Skeletal muscle cell (primary cell): ENCODE results near the gene COX7A2L.
"Not testable (repeated sequence)": the region's sequence is repeated elsewhere in the genome, so short reads cannot be mapped to it uniquely, and the experiment has no call there.

Experiments
- DNase-seq: peaks from one replicate; pipeline ENCODE4 v3.0.0-alpha.2; 2010; ENCODE audit warnings: low read depth
- H3K4me3 ChIP-seq: 2 replicates; pipeline ENCODE4 v1.5.1; 2011; ENCODE audit warnings: low read depth, mild to moderate bottlenecking, control low read depth, low read length, moderate library complexity

COX7A2L gene, protein sequence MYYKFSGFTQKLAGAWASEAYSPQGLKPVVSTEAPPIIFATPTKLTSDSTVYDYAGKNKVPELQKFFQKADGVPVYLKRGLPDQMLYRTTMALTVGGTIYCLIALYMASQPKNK

DNA sequence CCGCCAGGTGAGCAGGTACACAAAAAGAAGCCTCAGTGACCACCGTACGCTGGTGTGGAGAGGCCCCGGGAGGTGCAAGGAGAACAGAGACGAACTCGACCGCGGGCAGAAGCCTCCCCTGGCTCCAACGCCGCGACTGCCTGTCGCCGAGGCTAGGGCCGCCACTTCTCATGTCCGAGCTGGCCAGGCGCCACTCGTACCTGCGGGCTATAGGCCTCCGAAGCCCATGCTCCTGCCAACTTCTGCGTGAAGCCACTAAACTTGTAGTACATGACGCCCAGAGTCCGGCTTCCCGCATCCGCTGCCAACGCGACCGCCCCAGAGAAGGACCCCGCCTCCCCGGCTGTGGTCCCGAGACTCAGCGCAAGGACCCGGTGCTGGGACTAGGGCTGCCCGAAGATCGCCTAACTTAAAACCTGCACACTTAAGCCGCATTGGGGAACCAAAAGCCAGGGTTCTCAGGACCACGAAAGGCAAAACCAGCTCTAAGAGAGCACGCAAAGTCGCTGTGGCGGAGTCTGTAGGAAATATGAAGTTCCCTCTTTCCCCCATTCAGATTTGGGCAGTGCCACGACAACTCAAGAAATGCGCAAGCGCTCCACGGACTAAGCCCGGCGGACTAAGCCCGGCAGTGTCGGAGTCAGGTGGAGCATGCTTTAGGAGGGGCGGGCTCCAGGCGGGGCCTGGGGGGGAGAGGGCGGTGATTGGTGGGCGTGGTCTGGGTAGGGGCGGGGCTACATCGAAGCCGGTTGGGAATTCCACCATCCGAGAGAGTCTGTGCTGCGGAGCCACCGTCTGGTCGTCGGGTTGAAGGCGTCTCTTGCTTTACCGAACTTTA is at the start of gene COX7A2L:
TSS of gene COX7A2L (minus strand) at position 328 of the 838 bp plus-strand sequence. CDS start at position 272, 56 bp downstream.
- DNase-seq, result peak; percentile 93

DNA sequence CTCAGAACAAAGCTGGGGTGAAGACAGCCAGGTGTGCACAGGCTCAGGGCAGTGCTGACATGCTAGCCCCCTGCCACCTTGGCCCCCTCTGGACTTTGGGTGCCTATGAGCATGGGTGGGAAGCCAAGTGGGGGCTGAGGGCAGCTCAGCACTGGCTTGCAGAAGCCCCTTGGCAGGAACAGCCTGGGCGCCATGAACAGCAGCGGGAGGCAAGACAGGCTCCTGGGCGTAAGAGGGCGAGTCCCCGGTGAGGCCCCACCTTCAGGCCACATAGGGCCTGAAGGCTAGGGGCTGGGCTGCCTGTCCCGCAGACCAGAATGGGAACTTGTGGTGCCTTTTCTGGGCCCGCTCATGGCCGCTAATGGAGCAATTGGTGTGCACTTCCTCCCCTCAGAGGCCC is 47.0 kb upstream of the COX7A2L start:
- no peak for DNase-seq
- no peak overlapping the region for H3K4me3 ChIP-seq

More for the DNA sequence above, at the start of gene COX7A2L:
- H3K4me3 ChIP-seq, result peak within 1 kb of the TSS; percentile 99

DNA sequence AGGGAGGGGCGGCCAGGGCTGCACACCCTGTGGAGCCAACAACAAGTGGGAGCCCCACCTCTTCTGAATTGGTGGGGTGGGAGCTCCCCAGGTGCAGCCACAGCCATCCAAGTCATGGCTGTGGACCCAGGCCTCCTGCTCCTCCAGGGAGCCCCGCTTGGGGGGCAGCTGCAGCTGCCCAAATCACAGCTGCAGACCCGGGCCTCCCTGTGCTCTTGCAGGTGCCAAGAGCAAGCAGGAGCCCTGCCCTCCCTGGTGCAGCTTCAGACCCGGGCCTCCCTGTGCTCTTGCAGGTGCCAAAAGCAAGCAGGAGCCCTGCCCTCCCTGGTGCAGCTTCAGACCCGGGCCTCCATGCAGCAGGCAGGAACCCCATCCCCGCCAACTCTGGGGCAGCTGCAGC is 46.5 kb upstream of the COX7A2L start:
- DNase-seq, result no peak
- no peak overlapping the region for H3K4me3 ChIP-seq

DNA sequence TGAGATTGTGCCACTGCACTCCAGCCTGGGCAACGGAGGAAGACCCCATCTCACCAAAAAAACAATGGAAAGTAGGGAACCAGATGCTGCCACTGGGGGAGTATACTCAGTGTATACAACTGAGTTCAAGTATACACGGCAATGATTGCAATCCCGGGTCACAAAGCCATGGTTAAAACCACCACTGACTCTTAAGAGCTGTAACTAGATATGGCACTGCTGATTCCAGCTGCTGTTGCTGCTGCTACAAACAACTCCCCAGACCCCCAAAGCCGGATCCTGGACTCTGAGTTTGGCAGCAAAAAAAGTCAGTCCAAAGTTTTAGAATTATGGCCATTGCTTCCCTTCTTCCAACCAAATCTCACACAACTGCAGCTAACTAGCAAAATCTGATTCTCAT is 43.7 kb upstream of the COX7A2L start:
- no peak overlapping the region for H3K4me3 ChIP-seq
- DNase-seq, result no peak

DNA sequence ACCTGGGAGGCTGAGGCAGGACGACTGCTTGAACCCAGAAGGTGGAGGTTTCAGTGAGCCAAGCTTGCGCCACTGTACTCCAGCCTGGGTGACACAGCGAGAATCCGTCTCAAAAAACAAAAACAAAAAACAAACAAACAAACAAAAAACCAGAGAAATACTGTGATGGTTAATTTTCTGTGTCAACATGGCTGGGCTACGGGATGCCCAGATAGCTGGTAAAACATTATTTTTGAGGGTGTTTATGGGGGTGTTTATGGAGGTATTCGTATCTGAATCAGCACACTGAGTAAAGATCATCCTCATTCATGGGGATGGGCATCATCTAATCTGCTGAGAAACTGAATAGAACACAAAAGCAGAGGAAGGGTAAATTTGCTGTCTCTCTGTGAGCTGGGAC is 40.8 kb upstream of the COX7A2L start:
- DNase-seq, result no peak
- H3K4me3 ChIP-seq, result no peak overlapping the region

DNA sequence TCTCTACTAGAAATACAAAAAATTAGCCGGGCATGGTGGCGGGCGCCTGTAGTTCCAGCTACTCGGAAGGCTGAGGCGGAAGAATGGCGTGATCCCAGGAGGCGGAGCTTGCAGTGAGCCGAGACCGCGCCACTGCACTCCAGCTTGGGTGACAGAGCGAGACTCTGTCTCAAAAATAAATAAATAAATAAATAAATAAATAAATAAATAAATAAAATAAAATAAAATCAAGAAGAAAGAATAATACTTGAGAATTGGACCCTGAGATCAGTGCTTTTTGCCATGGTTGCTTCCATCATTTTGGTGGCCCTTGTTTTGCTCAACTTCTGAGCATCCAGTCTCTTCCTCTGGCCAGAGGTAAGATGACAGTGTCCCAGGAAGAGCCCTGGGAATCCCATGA is 37.0 kb upstream of the COX7A2L start:
- H3K4me3 ChIP-seq, DNase-seq: not testable (repeated sequence)

DNA sequence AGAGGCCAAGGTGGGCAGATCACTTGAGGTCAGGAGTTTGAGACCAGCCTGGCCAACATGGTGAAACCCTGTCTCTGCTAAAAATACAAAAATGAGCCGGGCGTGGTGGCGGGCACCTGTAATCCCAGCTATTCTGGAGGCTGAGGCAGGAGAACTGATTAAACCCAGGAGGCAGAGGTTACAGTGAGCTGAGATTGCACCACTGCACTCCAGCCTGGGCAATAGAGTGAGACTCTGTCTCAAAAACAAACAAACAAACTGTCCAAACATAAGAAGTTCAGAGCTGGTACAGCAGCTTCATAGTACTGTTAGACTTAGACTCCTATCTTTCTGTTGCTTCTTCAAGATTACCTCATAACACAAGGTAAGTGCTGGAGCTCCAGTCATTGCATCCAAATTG is 32.3 kb upstream of the COX7A2L start:
- H3K4me3 ChIP-seq, DNase-seq: not testable (repeated sequence)

DNA sequence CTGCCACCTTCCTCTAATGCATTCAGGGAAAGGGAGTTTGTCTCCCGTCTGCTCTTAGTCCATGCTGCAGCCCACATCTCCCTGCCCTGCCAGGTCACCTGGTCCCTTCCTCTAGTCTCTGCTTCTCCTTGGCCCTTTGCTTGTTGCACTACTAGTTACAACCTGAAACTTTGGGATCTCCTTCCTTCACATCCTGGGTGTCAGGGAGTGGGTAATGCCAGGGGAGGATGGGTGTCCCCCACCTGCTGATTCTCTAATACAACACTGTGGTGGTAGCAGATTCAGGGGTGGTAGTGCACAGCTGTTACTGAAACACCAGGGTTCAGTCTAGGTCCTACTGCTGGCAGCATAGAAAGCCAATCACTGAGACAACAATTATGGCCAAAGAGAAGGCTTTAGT is 31.2 kb upstream of the COX7A2L start:
- no peak overlapping the region for H3K4me3 ChIP-seq
- no peak for DNase-seq

DNA sequence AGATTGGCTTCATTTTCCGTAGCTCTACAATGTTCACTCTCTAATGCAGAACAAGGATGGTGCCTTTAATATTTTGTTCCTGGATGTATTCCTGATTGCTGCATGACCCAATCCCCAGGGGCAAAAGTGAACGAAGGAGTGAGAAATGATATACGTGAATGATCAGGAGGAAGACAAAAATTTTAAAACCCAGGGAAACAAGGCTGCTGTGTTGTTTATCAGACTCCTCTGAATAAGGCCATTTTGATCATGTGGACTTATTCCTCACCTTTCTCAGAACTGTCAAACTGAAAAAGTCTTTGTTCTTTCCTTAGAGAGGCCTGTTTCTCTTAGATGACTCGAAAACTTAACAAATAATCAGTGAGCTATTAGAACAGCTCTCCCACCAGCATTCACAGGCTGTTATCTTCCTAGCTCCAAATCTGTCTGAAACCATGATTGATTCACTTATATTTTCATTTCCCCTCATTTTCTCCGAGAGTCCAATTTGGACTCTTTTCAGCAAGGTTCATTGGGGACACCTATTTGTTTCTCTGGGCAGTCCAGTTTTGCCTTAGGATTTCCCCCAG is 29.5 kb upstream of the COX7A2L start:
- no peak for DNase-seq
- H3K4me3 ChIP-seq, result no peak overlapping the region

DNA sequence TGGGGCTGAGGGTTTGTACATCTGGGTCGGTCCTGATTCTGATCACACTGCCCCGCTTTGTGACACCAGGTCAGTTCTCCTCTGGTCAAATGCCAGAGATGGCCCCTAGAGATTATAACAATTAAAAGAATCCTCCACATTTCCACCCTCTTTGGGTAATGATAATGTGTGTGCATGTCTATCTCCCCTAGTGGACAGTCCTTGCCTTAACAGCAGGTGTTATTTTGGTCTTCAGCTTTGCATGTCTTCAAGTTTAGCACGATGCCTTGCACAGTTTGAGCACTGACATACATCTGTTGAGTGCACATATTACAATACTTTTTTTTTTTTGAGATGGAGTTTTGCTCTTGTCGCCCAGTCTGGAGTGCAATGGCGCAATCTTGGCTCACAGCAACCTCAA is 25.7 kb upstream of the COX7A2L start:
- DNase-seq, result no peak
- H3K4me3 ChIP-seq, result no peak overlapping the region

DNA sequence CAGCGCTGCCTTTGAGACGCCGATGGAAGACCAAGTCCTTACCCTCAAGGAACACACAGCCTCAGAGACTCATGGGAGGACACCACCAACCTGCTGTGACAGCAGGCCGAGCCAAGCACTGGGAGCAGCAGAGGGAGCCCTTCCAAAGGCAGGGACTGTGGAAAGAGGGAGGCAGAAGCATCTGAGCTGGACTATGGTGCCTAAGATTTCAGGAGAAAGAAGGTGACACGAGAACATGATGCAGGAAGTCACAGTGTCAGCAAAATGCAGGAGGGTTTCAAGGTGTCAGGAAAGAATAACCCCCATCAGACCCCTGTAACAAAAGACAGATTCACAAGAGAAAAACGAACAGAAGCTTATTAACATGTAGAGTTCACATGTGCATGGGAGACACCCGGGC is 24.2 kb upstream of the COX7A2L start:
- no peak overlapping the region for H3K4me3 ChIP-seq
- no peak for DNase-seq

DNA sequence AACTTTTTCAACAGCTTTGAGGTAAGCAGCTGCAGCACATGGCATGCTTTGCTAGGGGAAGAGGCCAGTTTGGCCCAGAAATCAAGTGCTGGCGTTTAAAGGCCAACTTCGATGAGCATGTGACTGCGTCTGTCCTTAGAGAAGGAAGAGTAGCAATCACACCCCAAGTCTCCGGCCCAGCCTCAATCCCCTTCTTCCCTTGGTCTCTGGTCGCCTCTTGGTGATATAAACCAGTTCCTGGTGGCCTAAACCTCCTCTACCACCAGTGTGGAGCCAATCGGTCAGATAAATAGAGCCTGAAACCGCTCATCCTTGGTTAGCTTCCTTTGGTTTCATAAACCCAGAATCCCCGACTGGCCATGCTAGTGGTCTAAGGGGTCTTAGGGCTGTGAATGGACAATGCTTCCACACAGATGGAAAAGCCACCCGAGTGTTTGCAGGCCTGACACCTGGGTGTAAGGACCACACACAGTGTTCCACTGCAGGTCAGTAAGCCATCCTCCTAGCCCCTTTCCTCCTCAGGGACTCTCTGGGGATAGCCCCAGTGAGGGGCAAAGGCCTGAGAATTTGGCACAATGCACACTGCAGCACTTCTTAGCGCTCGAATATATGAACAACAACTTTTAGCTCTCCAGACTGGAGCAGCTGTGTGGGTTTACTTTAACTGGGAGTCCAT is 23.0 kb upstream of the COX7A2L start:
- no peak for DNase-seq
- H3K4me3 ChIP-seq, result no peak overlapping the region

DNA sequence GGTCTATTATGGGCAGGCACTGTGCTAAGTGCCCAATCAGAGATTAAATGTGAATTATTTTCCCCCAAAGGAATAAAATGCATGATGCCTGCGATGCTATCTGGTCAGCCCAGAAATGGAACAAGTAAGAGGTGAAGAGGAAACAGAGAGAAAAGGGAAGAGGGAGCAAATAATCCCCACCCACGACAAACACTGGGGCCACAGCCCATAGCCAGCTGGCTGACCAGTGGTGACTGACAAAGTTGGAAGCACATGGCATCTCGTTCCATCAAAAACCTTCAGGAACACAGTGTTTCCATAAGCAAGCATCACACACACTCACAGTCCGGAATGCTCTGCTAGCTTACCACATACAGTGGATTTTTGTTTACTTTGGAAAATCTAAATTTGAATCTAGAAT is 21.1 kb upstream of the COX7A2L start:
- no peak for DNase-seq
- no peak overlapping the region for H3K4me3 ChIP-seq

DNA sequence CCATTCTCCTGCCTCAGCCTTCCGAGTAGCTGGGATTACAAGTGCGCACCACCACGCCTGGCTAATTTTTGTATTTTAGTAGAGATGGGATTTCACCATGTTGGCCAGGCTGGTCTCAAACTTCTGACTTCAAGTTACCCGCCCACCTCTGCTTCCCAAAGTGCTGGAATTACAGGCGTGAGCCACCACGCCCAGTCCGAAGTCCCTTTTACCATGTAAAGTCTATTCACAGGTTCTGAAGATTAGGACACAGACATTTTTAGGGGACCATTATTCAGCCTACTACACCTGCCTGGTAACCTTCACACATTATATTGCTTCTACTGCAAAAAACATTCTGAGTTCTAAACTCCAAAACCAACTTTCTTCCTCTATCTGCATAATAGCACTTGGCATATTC is 19.0 kb upstream of the COX7A2L start:
- not testable (repeated sequence) for DNase-seq

DNA sequence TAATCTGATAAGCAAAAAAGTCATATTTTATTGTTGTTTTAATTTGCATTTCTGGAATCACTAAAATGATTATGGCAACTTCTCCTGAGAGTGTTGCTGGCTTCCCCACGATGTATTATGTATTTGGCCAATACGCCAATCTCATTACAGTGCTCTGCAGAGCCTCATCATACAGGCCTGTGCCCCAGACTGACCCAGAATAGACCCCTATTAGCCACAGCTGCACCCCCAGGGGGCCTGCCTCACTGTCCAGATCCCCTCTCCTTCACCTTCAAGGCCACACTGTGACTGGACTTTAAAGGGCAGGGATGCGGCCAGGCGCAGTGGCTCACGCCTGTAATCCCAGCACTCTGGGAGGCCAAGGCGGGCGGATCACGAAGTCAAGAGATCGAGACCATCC is 17.4 kb upstream of the COX7A2L start:
- no peak for DNase-seq

More for the DNA sequence above, 19.0 kb upstream of the COX7A2L start:
- H3K4me3 ChIP-seq, result not testable (repeated sequence)

DNA sequence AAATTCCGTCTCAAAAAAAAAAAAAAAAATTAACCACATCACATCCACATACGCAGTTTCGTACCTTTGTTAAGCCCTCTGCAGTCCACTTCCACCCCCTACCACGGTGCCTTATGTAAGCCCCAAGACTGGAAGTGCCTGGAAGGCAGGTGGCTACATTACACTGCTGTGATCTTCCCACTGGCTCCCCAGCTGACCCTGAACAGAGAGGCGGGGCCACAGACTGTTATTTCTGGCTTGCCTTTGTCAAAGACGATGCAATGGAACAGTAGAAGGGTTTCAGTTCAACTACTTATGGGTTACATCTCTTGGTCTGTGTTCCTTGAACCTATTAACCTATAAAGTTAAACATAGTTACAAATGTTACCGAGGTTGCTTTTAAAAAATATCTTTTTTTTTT is 15.7 kb upstream of the COX7A2L start:
- H3K4me3 ChIP-seq, result no peak overlapping the region
- no peak for DNase-seq

More for the DNA sequence above, 17.4 kb upstream of the COX7A2L start:
- H3K4me3 ChIP-seq, result no peak overlapping the region

DNA sequence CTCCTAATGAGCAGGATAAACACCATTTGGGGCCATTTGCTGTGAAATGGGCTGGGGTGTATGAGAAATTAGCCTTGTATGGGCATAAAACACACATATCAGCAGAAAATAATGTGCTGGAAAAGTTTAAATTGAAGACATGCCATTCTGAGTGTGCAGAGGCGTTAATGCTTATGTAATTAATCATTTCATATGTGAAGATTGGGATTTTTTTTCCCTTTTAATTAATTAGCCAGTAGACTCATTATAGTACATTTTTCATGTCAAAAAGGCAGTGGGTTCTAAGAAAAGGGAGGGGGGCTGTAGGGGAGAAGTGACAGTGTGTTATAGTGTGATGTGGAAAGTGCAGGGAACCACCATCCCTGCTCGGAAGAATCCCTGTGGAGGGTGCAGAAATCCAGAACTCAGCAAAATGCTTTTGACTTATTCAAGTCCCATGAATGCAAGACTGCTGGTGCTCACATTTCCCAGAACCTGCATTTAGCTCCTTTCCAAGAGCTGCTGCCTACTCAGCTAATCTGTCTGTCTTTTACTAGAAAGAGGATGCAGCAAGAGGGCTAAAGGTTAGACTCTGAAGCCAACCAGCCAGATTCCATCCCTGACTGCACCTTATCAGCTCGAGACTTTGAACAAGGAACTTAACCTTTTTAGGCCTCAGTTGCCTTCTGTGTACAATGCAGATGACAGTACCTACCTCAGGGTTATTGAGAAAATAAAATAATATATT is 11.6 kb upstream of the COX7A2L start:
- no peak overlapping the region for H3K4me3 ChIP-seq
- DNase-seq, result no peak

DNA sequence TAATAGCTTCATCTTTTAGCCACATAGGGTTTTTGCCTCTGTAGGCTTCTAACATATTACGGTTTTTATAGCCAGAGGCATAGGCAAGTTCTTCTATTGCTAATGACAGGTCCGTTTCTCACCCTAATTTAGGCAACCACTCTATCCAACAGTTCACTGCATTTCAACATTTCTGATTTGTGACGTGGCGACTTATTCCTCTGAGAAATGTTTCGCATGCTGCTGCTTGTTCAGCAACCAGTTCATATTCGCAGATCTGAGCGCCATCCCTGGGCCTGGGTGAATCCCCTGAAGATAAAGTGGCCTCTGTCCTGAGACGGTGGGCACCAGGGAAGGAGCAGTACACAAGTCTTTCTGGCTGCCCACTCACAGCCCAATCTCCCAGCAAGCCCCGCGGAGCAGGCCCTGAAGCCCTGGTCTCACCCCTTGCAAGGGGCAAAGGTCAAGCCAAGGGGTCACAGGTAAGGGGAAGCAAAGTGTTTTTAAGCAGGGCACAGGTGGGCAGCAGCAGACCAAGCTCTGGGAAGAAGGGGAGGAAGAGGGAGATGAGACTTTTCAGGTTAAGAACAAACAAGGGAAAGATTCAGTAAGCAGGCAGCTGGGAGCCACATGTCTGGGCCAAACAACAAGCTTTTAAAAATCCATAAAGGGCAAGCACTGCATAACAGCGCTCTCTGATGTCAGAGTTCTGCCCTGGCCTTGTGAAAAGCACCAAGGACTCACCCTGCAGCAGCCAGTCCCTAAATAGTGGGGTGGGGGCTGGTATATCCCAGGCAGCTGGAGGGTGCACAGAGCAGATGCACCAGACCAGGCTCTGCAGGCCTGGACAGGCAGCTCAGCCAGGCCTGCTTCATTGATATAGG is 10.8 kb upstream of the COX7A2L start:
- no peak for DNase-seq
- no peak overlapping the region for H3K4me3 ChIP-seq
